ENCODE data around the gene ATP13A5.

GRCh38 chr3:193389335-193389734 is 10.8 kb upstream of the ATP13A5 start:
- TF ChIP-seq CTCF (IDR thresholded peaks at IDR 0.05; ENCODE audit: low read depth, low read length, poor library complexity, severe bottlenecking) (no peak), EZH2phosphoT487 (IDR thresholded peaks at IDR 0.05; ENCODE audit: borderline replicate concordance, low read length) (no peak)

Data from DOHH2 (cell line).